Stimulated activated CD4-positive, alpha-beta T cell treated with anti-CD3 and anti-CD28 coated beads, Interleukin-4, amount 100 ng/mL, for 1 hour (primary cell): Measurements from ENCODE around the gene ADAMTS15.

Experiments used
- DNase-seq: peaks from one replicate; pipeline ENCODE4 v3.0.0-alpha.2; 2020

Gene ADAMTS15

DNA sequence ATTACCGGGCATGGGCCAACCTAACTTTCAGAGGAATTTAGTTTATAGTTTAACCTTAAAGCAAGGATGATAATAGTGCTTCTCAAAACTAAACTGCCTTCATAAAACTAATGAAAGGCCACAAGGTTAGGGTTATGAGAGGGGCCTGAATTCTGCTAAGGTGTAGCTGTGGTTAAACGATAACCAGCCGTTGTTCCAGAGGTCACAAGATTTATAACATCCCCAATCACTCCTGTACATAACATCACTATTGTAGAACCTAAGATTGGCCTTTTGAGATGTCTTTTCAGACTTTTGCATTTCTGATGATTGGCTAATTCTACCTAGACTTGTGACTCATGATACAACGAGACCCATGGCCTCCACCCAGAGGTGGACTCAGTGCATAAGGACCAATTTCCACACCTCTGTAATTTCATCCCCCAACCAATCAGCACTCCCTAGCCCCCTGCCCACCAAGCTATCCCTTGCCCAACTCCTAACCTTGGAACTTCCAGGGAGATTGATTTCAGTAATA, 69.8 kb downstream of the ADAMTS15 start:
- no peak for DNase-seq

DNA sequence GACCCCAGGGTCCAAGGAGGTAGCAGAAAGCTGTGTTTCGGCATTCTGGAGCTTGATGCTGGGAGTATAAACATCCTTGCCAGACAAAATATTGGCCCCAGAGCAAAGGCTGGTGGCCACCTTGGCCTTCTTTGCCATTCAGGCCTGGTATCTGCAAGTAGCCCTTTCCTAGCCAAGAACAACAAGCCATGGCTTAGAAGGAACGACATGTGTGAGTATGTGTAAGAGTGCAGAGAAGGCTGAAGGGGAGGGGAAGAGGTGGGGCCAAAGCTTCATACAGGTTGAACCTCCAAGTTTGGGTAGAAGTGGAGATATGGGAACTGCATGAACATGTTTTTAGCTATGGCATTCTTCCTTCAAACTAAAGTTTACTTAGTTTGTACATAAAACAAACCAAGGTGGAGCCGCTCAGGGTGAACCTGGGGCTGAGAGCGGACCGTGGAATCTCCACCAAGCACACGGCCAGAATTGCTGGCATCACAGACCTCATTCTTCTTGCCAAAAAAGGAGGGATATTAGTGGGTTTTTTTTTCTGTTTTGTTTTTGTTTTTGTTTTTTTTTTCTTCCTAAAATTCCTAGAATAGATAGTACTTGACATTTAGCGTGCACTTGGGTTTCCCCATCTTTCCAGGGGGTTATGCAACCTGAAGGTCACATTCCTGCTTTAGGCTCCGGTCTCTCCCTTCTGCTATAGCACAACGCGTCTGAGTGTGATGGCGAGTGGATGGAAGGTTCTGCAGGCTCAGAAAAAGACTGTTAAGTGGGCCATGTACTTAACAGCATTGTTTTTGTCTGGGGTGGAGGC, 70.9 kb downstream of the ADAMTS15 start:
- no peak for DNase-seq

DNA sequence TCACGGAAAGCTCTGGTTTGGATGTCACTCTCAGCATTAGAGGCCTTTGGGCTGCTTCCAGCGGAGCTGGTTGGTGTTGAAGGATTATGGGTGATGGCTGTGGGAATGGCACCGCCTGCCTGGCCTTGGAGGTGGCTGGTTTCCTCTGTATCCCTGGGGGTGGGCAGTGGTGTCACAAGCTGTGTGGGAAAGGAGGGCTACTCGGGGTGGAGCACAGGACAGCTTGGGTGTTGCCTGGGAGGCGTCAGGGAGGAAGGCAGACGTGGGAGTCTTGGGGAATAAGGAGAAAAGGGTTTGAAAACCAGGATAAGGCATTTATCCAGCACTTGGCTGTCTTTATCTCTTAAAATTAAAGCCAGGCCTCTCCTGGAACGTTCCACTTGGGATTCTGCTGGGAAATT, 71.8 kb downstream of the ADAMTS15 start:
- DNase-seq, result no peak

DNA sequence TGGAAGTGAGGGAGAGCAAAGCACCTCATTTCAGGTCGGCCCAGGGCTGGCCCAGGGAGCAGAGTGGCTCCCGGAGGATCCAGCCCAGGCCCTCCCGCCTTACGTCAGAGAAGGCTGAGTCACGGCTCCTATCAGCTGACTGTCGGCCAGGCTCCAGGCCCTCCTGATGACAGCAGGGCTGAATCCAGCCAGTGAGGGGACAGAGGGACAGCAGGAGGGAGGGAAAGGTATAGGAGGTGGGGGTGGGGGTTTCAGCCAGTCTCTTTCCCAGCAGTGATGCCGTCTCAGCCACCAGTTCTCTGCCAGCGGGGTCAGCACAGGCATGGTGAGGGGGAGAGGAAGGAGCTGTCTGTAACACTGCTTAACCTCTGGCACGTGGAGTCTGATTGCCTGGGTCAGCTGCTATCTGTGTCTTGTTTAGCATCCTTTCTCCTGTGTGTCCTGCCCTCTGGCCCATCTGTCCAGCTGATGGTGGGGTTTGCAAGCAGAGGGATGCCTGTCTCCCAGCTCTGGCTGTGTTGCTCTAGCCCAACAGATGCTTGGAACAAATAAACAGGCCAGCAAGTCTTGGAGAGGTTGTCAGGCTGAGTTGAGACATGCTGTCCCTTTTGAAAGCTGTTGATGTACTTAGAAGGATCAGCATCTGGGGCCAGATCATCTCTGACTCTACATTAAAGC, 74.0 kb downstream of the ADAMTS15 start:
- no peak for DNase-seq

DNA sequence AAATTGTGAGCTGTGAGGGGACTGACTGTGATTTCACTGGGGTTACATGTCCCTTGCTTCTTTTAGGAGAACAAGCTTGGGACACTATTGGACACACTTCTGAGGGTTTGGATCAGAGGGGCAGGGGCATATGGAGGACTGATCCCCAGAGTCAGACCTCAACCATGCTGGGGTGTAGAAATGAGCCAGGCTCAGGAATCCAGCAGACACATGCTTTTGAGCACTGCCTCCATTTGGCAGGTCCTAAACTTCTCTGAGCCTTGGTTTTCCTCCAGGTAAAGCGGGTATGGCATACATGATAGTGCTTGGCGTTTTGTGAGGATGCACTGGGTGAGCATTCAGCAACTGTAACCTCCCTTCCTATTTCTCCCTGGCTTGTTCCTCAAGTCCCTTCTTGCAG, 74.7 kb downstream of the ADAMTS15 start:
- no peak for DNase-seq

DNA sequence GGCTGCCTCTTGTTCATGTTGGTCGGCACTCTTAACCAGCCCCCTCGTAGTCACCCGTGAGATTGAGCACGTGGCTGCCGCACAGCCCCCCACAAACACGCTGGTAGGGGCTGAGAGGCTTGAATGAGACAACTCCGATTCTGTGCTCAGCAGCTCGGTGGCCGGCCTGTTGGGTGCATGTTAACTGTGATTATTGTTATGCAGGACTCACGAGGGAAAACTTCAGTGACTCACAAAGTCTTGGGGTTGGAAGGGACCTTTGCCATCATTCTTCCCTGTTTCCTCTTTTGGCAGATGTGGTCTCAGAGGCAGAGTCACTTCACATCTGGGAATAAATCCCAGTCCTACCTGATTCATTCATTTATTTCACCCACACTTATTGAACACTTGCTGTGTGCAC, 75.2 kb downstream of the ADAMTS15 start:
- no peak for DNase-seq

DNA sequence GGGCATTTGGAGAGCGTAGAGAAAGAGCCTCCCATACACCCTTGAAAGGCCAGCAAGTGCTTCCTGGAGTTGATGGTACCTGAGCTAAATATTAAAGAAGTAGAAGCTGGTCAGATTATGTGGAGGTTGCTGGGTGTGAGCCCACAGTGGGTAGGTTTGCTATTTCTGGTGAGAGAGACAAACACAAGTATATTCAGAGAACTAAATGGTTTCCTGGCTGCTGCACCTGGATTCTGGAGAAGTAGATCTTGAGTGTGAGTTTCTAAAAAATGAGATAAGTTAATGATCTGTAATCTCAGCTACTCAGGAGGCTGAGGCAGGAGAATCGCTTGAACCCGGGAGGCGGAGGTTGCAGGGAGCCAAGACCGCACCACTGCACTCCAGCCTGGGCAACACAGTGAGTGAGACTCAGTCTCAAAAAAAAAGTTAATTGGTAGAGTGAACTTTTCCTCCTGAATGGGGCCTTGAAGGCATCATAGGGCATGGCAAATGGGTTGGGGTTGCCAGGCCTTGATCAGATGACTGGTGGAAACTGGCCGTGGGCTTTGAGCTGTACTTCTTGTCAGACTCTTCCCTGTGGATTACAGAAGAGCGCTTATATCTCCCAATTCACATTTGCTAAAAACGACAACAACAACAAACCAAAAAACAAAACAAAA, 75.8 kb downstream of the ADAMTS15 start:
- no peak for DNase-seq

DNA sequence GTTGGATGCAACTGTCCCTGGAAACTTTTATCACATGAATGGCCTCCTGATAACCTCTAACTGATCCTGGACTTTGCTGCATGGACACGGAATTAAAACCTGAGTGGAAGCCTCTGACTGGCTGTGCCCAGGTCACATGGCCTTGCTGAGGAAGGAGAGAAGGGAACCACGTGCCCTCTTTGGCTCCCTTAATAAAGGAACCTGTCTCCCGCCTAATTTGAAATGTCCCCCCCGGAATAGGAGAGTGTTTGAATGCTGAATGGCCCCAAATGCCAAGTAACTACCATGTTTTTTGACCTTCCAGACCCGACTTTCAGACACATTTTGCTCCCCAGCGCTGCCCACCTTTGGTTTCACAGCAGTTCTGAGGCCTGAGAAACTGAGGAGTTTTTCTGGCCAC, 76.9 kb downstream of the ADAMTS15 start:
- no peak for DNase-seq
